Measurements from ENCODE around the gene HNRNPA1L2.
A peak's percentile ranks its signal among the peaks of the same experiment; 100 is the strongest.

HNRNPA1L2 gene

DNA sequence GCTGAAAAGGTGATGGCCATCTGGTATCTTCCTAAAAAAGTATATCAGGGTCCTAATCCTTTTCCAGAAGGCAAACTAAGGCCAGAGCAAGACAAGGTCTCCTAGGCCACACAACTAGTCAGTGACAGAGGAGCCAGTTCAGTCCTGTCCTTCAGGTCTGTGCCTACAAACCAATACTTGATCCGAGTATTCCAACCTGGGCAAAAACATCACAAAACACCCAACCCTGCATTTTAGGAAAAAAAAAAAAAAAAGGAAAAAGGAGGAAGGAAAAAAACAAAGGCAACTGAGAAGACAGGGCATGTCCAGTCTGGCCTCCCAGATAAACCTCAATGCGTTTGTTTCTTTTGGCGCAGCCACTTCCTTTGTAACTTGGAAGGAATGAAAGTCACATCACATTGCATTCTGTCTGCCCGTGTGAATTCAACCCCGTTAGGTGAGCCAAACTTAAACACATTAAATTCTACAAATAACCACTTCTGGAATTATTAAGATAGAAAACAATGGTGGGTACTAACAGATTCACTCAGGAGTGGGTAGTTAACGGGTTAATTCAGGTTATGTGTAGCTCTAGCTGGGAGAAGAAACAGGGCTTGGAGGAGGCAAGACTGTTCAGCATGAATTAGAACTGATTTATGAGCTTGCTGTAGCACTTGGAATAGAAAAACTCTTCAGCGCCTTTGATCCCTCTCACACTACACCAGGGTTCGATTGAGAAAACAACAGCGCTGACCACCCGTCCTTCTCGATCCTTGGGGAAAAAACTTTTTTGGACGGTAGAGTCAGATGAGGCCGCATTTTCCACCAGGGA is 43.0 kb upstream of the HNRNPA1L2 start (continued):
- TF ChIP-seq ZNF140 (tag by site-specific recombination; IDR thresholded peaks at IDR 0.05) (no peak), ZNF521 (tag by site-specific recombination; IDR thresholded peaks at IDR 0.05) (no peak), ZNF341 (tag by site-specific recombination; IDR thresholded peaks at IDR 0.05; ENCODE audit: low read depth) (no peak), MEIS1 (CRISPR knock-in tag; IDR thresholded peaks at IDR 0.05; ENCODE audit: borderline replicate concordance) (no peak), GLI2 (tag by site-specific recombination; IDR thresholded peaks at IDR 0.05; ENCODE audit: borderline replicate concordance, low read depth) (no peak), ZNF530 (tag by site-specific recombination; IDR thresholded peaks at IDR 0.05; ENCODE audit: low read depth) (no peak), ZNF121 (tag by site-specific recombination; IDR thresholded peaks at IDR 0.05) (no peak), ZNF433 (tag by site-specific recombination; IDR thresholded peaks at IDR 0.05; ENCODE audit: low read depth) (no peak), TCF7L2 (IDR thresholded peaks at IDR 0.05; ENCODE audit: borderline replicate concordance, low read depth, low read length) (peak; percentile 68), KLF1 (tag by site-specific recombination; IDR thresholded peaks at IDR 0.05) (no peak), ZNF518A (tag by site-specific recombination; conservative IDR thresholded peaks at IDR 0.05; ENCODE audit: low read depth) (no peak; the same call in 1 of the 2 replicates), ZNF707 (tag by site-specific recombination; IDR thresholded peaks at IDR 0.05) (no peak), SP3 (tag by site-specific recombination; IDR thresholded peaks at IDR 0.05) (no peak), ZNF24 (tag by site-specific recombination; IDR thresholded peaks at IDR 0.05) (no peak), ZXDB (tag by site-specific recombination; IDR thresholded peaks at IDR 0.05) (no peak), PRDM1 (tag by site-specific recombination; IDR thresholded peaks at IDR 0.05) (no peak), ZBTB8A (tag by site-specific recombination; IDR thresholded peaks at IDR 0.05) (no peak), ZSCAN23 (tag by site-specific recombination; IDR thresholded peaks at IDR 0.05) (no peak), ZNF292 (tag by site-specific recombination; IDR thresholded peaks at IDR 0.05; ENCODE audit: borderline replicate concordance, low read depth) (no peak), HIC1 (tag by site-specific recombination; IDR thresholded peaks at IDR 0.05) (no peak), ZNF558 (tag by site-specific recombination; IDR thresholded peaks at IDR 0.05) (peak; percentile 26; the same call in 1 of the 2 replicates), ZNF654 (tag by site-specific recombination; IDR thresholded peaks at IDR 0.05; ENCODE audit: low read depth) (no peak), ZNF596 (tag by site-specific recombination; IDR thresholded peaks at IDR 0.05) (no peak), PRDM2 (tag by site-specific recombination; IDR thresholded peaks at IDR 0.05; ENCODE audit: borderline replicate concordance) (no peak)
- TF ChIP-seq, protein P1, sequence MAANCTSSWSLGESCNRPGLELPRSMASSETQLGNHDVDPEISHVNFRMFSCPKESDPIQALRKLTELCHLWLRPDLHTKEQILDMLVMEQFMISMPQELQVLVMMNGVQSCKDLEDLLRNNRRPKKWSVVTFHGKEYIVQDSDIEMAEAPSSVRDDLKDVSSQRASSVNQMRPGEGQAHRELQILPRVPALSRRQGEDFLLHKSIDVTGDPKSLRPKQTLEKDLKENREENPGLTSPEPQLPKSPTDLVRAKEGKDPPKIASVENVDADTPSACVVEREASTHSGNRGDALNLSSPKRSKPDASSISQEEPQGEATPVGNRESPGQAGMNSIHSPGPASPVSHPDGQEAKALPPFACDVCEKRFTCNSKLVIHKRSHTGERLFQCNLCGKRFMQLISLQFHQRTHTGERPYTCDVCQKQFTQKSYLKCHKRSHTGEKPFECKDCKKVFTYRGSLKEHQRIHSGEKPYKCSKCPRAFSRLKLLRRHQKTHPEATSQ (tag by site-specific recombination; IDR thresholded peaks at IDR 0.05): no peak
